GM12875 (cell line): ENCODE results near the gene CACNA1C.

Experiments used
- H3K4me3 ChIP-seq: one replicate; pipeline ENCODE4 v1.5.1; 2011; ENCODE audit warnings: low read depth, low read length, control low read depth
- CTCF ChIP-seq: IDR thresholded peaks from 2 replicates; pipeline ENCODE4 v1.5.1; 2011; ENCODE audit warnings: low read depth, mild to moderate bottlenecking, control low read depth, inconsistent platforms, low read length, moderate library complexity, borderline replicate concordance; ENCODE audit not compliant: insufficient read depth

The CACNA1C gene

GRCh38 chr12:2570562-2570961, 517.8 kb downstream of the CACNA1C start:
- TF ChIP-seq CTCF: no peak
- no peak overlapping the region for H3K4me3 ChIP-seq

GRCh38 chr12:2574355-2574935, 521.7 kb downstream of the CACNA1C start:
- no peak for TF ChIP-seq CTCF
- H3K4me3 ChIP-seq: no peak overlapping the region

- TF ChIP-seq CTCF: no peak
- no peak overlapping the region for H3K4me3 ChIP-seq
Observed at GRCh38 chr12:2575245-2575644, 522.5 kb downstream of the CACNA1C start.

- H3K4me3 ChIP-seq: no peak overlapping the region
- no peak for TF ChIP-seq CTCF
Observed at GRCh38 chr12:2578211-2578610, 525.4 kb downstream of the CACNA1C start.

- no peak for TF ChIP-seq CTCF
- H3K4me3 ChIP-seq: no peak overlapping the region
Observed at GRCh38 chr12:2578772-2579171, 526.0 kb downstream of the CACNA1C start.

- no peak overlapping the region for H3K4me3 ChIP-seq
- TF ChIP-seq CTCF: no peak
Observed at GRCh38 chr12:2580821-2581220, 528.0 kb downstream of the CACNA1C start.

GRCh38 chr12:2581293-2582045, 528.7 kb downstream of the CACNA1C start:
- no peak overlapping the region for H3K4me3 ChIP-seq
- TF ChIP-seq CTCF: no peak
